Ovary (tissue), 9 donors: ENCODE data around the gene STIM2. TPM values are rescaled to one million over a fixed set of nuclear protein-coding genes. Genes with fewer than 3 reads are reported as not detected.

Source experiments
- DNase-seq, 5 donors: peaks; one replicate each; pipeline ENCODE4 v3.0.0-alpha.2; 2019 to 2020
- H3K27ac ChIP-seq, 2 donors: fragments of 200-600 bp; one replicate each; pipeline versions ENCODE4 v1.5.1 to v1.8.0; 2019 to 2022
- H3K27me3 ChIP-seq: fragments of 200-600 bp; one replicate; pipeline ENCODE4 v1.8.0; 2022
- H3K36me3 ChIP-seq: fragments of 200-600 bp; sonication (generic); one replicate; pipeline ENCODE4 v1.5.1; 2019
- H3K4me1 ChIP-seq: one replicate; pipeline ENCODE4 v1.8.1; 2013; ENCODE audit warnings: mild to moderate bottlenecking, moderate library complexity; ENCODE audit not compliant: insufficient read depth
- H3K4me3 ChIP-seq: fragments of 200-600 bp; sonication (generic); one replicate; pipeline ENCODE4 v1.5.1; 2017
- H3K9me3 ChIP-seq, 2 donors: fragments of 200-600 bp in 1 of 2; sonication (generic) in 1 of 2; one replicate each; pipeline versions ENCODE4 v1.5.1 to v1.8.1; 2013 to 2019; ENCODE audit warnings: mild to moderate bottlenecking in 1 of 2, moderate library complexity in 1 of 2
- EP300 ChIP-seq: sonication (generic); formaldehyde crosslinking; IDR thresholded peaks from one replicate; pipeline ENCODE4 v1.6.1; 2017; ENCODE audit warnings: antibody characterized with exemption
- POLR2A ChIP-seq: fragments of 450-650 bp; IDR thresholded peaks from one replicate; pipeline ENCODE4 v1.6.1; 2017; ENCODE audit warnings: antibody characterized with exemption, mild to moderate bottlenecking, moderate library complexity
- WGBS, 3 donors: extraction: QIAGEN DNeasy Blood & Tissue Kit in 1 of 3; methylation state at CpG; one replicate each; pipeline versions ENCODE4 v1.1.5 to v1.1.7; 2013 to 2017; 5-methylcytosine and 5-hydroxymethylcytosine counted together
- intact Hi-C, 4 donors: fragments of 100-400 bp; cut with DNase I; formaldehyde crosslinking; loops; one replicate each; pipeline versions ENCODE4 v1.11.0 to v1.15.1; 2022 to 2023
- polyA plus RNA-seq, 2 donors: library from polyadenylated mRNA; stranded (reverse); fragments of 200-250 nt in 1 of 2; fragments of 350-450 nt in 1 of 2; fragmentation: Illumina TruSeq in 1 of 2; extraction: RNeasy Lipid Tissue Mini Kit (QIAGEN cat#74804) in 1 of 2; gene quantifications; one replicate each; pipeline ENCODE4 v1.2.3, GENCODE V29; 2013 to 2014
- total RNA-seq, 7 donors: library from RNA; depleted of rRNA in 2 of 7; stranded (reverse); fragments of >200 nt in 2 of 7; fragmentation: NEBNext Ultra II Directional in 3 of 7; extraction: Animal tissue kit (Norgen Biotek cat#: 25700) in 3 of 7; gene quantifications; one replicate each; pipeline versions ENCODE4 v1.1.0 to v1.2.4, GENCODE V29; 2016 to 2023
- TF ChIP-seq, protein P1 (sequence below), 3 donors: fragments of 450-650 bp in 2 of 3; fragments of 200-600 bp in 1 of 3; IDR thresholded peaks; one replicate each; pipeline versions ENCODE4 v1.5.1 to v1.8.0; 2016 to 2022; ENCODE audit warnings: antibody characterized with exemption in 3 of 3, mild to moderate bottlenecking in 1 of 3
- donor health status: DM: no; HTN: no; CAD: no; lungs with moderate emphysema.
- donor health status: DM: no; HTN: no; CAD: no.
- donor health status: Bipolar disorder and iron deficiency.
- donor health status: DM: yes; HTN: yes; CAD: no.
- donor health status: DM: no; HTN: no; CAD: no.
- donor health status: DM: yes; HTN: yes; CAD: no.

STIM2 gene
- total and polyA plus RNA-seq, 9 donors, result 24.0 to 47.9 (median 38.8) TPM

DNA sequence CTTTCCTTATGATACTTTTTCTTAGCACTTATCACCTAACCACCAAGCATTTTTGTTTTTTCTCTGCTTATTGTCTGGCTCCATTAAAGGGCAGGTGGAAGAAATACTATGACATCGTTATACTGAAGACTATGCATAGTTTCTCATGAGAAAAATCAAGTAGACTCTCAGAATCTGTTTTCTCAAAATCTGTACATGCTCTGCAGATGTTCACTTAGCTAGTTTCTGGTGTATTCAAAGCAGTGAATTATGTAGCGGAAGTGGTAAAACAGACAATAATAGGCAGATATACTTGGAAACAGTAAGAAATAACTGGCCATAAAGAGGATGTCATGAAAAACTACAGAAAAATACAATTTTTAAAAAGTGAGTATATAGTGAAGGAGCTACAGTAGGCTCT is 146.0 kb downstream of the STIM2 start:
- intact Hi-C loops, result loop anchor here in 1 of 4 donors (10.0 kb wide), 1 partner anchor 672 kb away; no protein-coding TSS in a partner anchor
- no peak overlapping the region for H3K4me3 ChIP-seq
- TF ChIP-seq POLR2A, result no peak
- TF ChIP-seq, protein P1, sequence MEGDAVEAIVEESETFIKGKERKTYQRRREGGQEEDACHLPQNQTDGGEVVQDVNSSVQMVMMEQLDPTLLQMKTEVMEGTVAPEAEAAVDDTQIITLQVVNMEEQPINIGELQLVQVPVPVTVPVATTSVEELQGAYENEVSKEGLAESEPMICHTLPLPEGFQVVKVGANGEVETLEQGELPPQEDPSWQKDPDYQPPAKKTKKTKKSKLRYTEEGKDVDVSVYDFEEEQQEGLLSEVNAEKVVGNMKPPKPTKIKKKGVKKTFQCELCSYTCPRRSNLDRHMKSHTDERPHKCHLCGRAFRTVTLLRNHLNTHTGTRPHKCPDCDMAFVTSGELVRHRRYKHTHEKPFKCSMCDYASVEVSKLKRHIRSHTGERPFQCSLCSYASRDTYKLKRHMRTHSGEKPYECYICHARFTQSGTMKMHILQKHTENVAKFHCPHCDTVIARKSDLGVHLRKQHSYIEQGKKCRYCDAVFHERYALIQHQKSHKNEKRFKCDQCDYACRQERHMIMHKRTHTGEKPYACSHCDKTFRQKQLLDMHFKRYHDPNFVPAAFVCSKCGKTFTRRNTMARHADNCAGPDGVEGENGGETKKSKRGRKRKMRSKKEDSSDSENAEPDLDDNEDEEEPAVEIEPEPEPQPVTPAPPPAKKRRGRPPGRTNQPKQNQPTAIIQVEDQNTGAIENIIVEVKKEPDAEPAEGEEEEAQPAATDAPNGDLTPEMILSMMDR (IDR thresholded peaks at IDR 0.05), result no peak
- TF ChIP-seq EP300, result no peak
- peaks cover 3% of the 10 kb centered on the region for H3K4me1 ChIP-seq
- H3K36me3 ChIP-seq, result no peaks in the 10 kb centered on the region
- H3K9me3 ChIP-seq, result no peaks in the 10 kb centered on the region
- no peak for DNase-seq
- H3K27ac ChIP-seq, result peak overlapping the region in 1 of 2 donors; percentile 35
- H3K27me3 ChIP-seq, result no peaks in the 10 kb centered on the region
- 2 to 11% (median 5%) methylated on average over 2 of the region's 2 CpGs for WGBS, 3 donors

DNA sequence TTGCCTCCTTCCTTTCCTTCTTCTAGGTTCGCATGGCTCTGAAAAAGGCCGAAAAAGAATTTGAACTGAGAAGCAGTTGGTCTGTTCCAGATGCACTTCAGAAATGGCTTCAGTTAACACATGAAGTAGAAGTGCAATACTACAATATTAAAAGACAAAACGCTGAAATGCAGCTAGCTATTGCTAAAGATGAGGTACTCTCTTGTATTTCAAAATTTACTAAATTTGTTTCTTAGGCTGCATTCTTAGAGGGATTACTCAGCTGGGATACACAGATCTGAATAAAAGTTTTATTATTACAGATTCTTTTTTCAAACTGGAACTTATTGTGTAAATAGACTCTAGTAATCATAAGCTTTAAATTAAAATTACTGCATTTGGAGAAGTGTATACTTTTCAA is 146.9 kb downstream of the STIM2 start:
- TF ChIP-seq POLR2A, result no peak
- TF ChIP-seq, protein P1 (IDR thresholded peaks at IDR 0.05), result no peak
- TF ChIP-seq EP300, result no peak
- Histone ChIP-seq H3K27me3 (no peaks in the 10 kb centered on the region), H3K27ac (peak overlapping the region in 1 of 2 donors; percentile 13), H3K36me3 (no peaks in the 10 kb centered on the region), H3K9me3 (no peaks in the 10 kb centered on the region), H3K4me1 (peaks cover 3% of the 10 kb centered on the region), H3K4me3 (no peak overlapping the region)
- intact Hi-C loops, result loop anchor here in 1 of 4 donors (10.0 kb wide), 1 partner anchor 673 kb away; no protein-coding TSS in a partner anchor
- DNase-seq, result no peak
- WGBS, 3 donors, result 22 to 43% (median 31%) methylated on average over 3 of the region's 3 CpGs

DNA sequence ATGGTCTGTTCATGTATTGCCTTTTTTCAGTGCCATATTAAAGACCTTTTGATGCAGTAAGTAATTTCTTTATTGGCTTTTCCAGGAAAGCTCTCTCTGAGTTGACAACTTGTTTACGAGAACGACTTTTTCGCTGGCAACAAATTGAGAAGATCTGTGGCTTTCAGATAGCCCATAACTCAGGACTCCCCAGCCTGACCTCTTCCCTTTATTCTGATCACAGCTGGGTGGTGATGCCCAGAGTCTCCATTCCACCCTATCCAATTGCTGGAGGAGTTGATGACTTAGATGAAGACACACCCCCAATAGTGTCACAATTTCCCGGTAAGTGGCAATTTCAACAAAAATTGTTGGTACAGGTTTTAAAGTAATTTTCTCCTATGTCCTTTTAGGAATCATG is 148.0 kb downstream of the STIM2 start:
- Histone ChIP-seq H3K9me3 (no peaks in the 10 kb centered on the region), H3K4me3 (no peak overlapping the region), H3K27ac (peak overlapping the region in 1 of 2 donors; percentile 13), H3K27me3 (no peaks in the 10 kb centered on the region), H3K4me1 (peaks cover 3% of the 10 kb centered on the region), H3K36me3 (no peaks in the 10 kb centered on the region)
- 14 to 27% (median 23%) methylated on average over 4 of the region's 4 CpGs for WGBS, 3 donors
- TF ChIP-seq EP300 (no peak), POLR2A (no peak)
- TF ChIP-seq, protein P1 (IDR thresholded peaks at IDR 0.05), result no peak
- no peak for DNase-seq
- intact Hi-C loops, result loop anchor here in 1 of 4 donors (10.0 kb wide), 1 partner anchor 674 kb away; no protein-coding TSS in a partner anchor

DNA sequence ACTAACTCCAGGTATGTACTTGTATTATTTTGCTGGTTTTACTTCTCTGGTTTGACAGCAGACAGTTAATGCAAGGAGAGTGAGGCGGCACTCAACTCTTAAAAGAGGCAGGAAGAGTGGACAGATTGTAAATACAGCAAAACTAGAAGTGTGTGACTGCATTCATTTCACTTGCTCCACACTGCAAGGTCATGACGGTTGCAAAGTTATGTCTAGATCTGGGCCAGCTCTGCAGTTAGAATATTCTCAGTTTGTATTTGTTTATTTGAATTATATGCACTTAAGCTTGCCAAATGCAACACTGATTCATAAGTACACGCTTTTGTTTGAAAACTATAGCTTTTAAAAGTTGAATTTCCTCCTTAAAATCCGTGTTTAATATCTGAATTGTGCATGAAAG is 148.9 kb downstream of the STIM2 start:
- intact Hi-C loops, result loop anchor here in 1 of 4 donors (10.0 kb wide), 1 partner anchor 675 kb away; no protein-coding TSS in a partner anchor
- H3K27ac ChIP-seq, result no peak overlapping the region
- H3K27me3 ChIP-seq, result no peaks in the 10 kb centered on the region
- 15 to 19% (median 18%) methylated on average over 4 of the region's 4 CpGs for WGBS, 3 donors
- H3K4me3 ChIP-seq, result no peak overlapping the region
- H3K9me3 ChIP-seq, result no peaks in the 10 kb centered on the region
- no peaks in the 10 kb centered on the region for H3K36me3 ChIP-seq
- peaks cover 3% of the 10 kb centered on the region for H3K4me1 ChIP-seq
- no peak for DNase-seq
- TF ChIP-seq EP300 (no peak), POLR2A (no peak)
- TF ChIP-seq, protein P1 (IDR thresholded peaks at IDR 0.05), result no peak
